ENCODE results near the gene UBE2C. TPM values are rescaled to one million over a fixed set of nuclear protein-coding genes. Genes with fewer than 3 reads are reported as not detected.

Gene UBE2C
- total RNA-seq, 1 experiment from 2014 or later, result 268 TPM

DNA sequence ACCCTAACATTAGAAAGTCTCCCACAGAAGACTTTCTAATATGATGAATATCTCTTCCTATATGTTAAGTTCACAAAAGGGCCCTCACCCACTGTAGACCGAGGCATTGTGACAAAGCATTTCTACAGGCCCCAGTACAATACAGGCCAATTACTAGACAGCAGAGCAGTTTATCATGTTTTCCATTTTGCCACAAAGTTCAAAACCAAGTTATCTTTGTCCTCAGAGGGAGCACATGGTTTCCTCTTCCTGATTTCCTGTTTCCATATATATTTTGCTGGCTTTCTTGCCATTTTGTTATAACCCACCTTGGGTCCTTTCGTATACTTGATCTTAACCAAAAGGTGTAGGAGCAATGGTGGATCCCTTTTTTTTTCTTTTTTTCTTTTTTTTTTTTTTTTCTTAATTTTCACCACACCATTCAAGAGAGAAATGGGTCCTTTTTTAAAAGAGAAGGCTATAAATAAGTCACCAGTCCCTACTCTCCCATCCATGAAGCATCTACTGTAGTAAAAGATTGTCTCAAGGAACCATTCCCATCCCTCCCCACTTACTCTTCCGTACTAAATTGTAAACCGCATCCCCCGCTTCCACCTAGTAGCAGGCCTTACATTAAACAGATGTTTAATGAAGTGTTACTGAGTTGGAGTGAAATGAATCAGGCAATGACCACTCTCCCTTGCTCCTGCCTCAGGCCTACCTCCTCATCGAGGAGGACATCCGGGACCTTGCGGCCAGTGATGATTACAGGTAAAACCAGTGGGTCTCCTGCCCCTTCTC is 2.1 kb upstream of the UBE2C start:
- H4K5ac ChIP-seq (ENCODE audit: insufficient read length, low read depth, low read length), result no peak overlapping the region
- peaks cover 36 to 74% (median 73%) of the 10 kb centered on the region in 3 experiments for H3K36me3 Mint-ChIP-seq (ENCODE audit: insufficient read depth in 1 of 3, low read depth in 3 of 3)
- H3K4me1 Mint-ChIP-seq, result peaks cover 13 to 15% of the 10 kb centered on the region in 2 experiments
- no peak overlapping the region for H2AFZ ChIP-seq (ENCODE audit: low read length)
- H3K9me3 ChIP-seq (ENCODE audit: control insufficient read depth, low read depth, low read length), result no peaks in the 10 kb centered on the region
- no peak overlapping the region for H3K18ac ChIP-seq (ENCODE audit: insufficient read length, low read depth, low read length)
- no peak overlapping the region for H2BK20ac ChIP-seq (ENCODE audit: low read depth, low read length, poor library complexity, severe bottlenecking)
- no peak overlapping the region for H2AK5ac ChIP-seq (ENCODE audit: insufficient read length, low read length)
- H3K23ac ChIP-seq (ENCODE audit: insufficient read length, low read depth, low read length), result no peak overlapping the region
- no peak overlapping the region for H4K8ac ChIP-seq (replicated peaks; ENCODE audit: insufficient read length, low read depth, low read length)
- no peaks in the 10 kb centered on the region for H3K4me1 ChIP-seq (ENCODE audit: insufficient read depth, low read length)
- DNase-seq, result no peak
- H3K4ac ChIP-seq (ENCODE audit: low read depth, low read length), result no peak overlapping the region
- TF ChIP-seq, protein P1, sequence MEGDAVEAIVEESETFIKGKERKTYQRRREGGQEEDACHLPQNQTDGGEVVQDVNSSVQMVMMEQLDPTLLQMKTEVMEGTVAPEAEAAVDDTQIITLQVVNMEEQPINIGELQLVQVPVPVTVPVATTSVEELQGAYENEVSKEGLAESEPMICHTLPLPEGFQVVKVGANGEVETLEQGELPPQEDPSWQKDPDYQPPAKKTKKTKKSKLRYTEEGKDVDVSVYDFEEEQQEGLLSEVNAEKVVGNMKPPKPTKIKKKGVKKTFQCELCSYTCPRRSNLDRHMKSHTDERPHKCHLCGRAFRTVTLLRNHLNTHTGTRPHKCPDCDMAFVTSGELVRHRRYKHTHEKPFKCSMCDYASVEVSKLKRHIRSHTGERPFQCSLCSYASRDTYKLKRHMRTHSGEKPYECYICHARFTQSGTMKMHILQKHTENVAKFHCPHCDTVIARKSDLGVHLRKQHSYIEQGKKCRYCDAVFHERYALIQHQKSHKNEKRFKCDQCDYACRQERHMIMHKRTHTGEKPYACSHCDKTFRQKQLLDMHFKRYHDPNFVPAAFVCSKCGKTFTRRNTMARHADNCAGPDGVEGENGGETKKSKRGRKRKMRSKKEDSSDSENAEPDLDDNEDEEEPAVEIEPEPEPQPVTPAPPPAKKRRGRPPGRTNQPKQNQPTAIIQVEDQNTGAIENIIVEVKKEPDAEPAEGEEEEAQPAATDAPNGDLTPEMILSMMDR (conservative IDR thresholded peaks at IDR 0.05), result no peak
- no peak overlapping the region for H2BK5ac ChIP-seq (ENCODE audit: insufficient read length, low read length)
- H3K23me2 ChIP-seq (ENCODE audit: insufficient read length, low read depth, low read length, poor library complexity, severe bottlenecking), result peaks cover 7% of the 10 kb centered on the region
- no peak overlapping the region for H3K56ac ChIP-seq (ENCODE audit: insufficient read length, low read depth, low read length)
- WGBS (ENCODE audit: extremely low coverage, insufficient read length, low lambda C conversion rate), result no CpG with 5 or more reads among the region's 8 CpGs
- H3K27ac ChIP-seq (ENCODE audit: insufficient read length, low read depth, low read length), result no peak overlapping the region
- H3K79me1 ChIP-seq (ENCODE audit: insufficient read depth, low read depth, low read length, poor library complexity, severe bottlenecking), result peaks cover 3% of the 10 kb centered on the region
- H3K9ac ChIP-seq (ENCODE audit: extremely low read depth, insufficient read length, low read length), result no peak overlapping the region
- H3K4me2 ChIP-seq (ENCODE audit: insufficient read depth, insufficient read length, low read length), result no peak overlapping the region
- H3K4me3 Mint-ChIP-seq, result no peak overlapping the region
- H4K91ac ChIP-seq (ENCODE audit: insufficient read length, low read depth, low read length), result no peak overlapping the region
- no peaks in the 10 kb centered on the region for H4K20me1 ChIP-seq (ENCODE audit: control insufficient read depth, insufficient read depth, insufficient read length)
- no peaks in the 10 kb centered on the region for H3K27me3 ChIP-seq (ENCODE audit: insufficient read depth, low read length)
- H3K27ac Mint-ChIP-seq, result no peak overlapping the region
- peaks cover 0 to 3% of the 10 kb centered on the region in 2 experiments; a peak in 2 of 5 replicates for H3K9me3 Mint-ChIP-seq
- peaks cover 10% of the 10 kb centered on the region; the same call in 1 of the 2 replicates for H3K79me2 ChIP-seq (ENCODE audit: insufficient read depth, low read length)
- no peak overlapping the region for H3T11ph ChIP-seq (ENCODE audit: low read length)
- H2BK120ac ChIP-seq (ENCODE audit: low read depth, low read length, poor library complexity, severe bottlenecking), result no peak overlapping the region
- no peak overlapping the region for H2BK12ac ChIP-seq (ENCODE audit: insufficient read length, low read depth, low read length)
- H2BK15ac ChIP-seq (ENCODE audit: low read depth, low read length), result no peak overlapping the region
- H3K27me3 Mint-ChIP-seq (ENCODE audit: low read depth), result no peaks in the 10 kb centered on the region
- H3K14ac ChIP-seq (ENCODE audit: insufficient read depth, low read length), result no peak overlapping the region
